Sigmoid colon (tissue), 3 donors: ENCODE measurements around the gene P2RY13.

Experiments used
- CTCF ChIP-seq, 4 experiments: fragments of 450-650 bp in 3 of 4; fragments of 200-600 bp in 1 of 4; IDR thresholded peaks; one replicate each; pipeline ENCODE4 v1.5.1; 2016 to 2019; ENCODE audit warnings: antibody characterized with exemption in 4 of 4, mild to moderate bottlenecking in 3 of 4, moderate library complexity in 2 of 4
- POLR2A ChIP-seq, 2 donors: fragments of 450-650 bp; IDR thresholded peaks; one replicate each; pipeline ENCODE4 v1.6.1; 2016; ENCODE audit warnings: antibody characterized with exemption in 2 of 2, mild to moderate bottlenecking in 2 of 2, moderate library complexity in 2 of 2

DNA sequence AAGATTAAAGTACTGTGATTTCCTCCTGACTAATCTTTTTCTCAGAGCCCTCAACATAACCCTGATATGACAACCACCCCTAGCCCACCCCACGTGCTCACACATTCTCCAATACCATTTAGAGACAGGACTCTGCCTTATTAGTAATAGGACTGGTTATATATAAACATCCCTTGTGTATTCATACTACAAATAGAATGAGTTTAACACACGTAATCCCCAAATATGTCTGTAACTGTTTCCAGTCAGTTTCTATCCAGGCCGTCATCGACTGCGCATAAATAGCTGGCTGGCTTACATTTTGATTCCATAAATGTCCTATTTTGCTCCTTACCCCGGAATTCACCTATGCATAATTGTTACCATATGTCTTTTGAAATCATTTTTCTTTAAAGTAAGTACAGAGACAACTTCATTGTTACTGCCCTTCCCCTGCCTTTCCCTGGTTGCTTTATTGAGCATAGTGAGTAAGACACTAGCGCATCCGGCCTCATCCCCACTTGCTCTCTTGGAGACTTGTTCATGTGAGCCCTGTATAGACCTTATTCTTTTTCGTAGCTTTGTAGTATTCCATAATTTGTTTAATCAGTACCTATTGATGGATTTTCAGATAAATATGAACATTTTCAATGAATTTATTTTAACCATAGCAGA lies 47.6 kb downstream of the P2RY13 start:
- TF ChIP-seq CTCF (IDR thresholded peaks at IDR 0.05) (no peak), POLR2A (IDR thresholded peaks at IDR 0.05) (no peak)
